GM12892 (cell line): ENCODE results near the gene GRIA2. TPM values are rescaled to one million over a fixed set of nuclear protein-coding genes. Genes with fewer than 3 reads are reported as not detected.
"Not testable (repeated sequence)": the region's sequence is repeated elsewhere in the genome, so short reads cannot be mapped to it uniquely, and the experiment has no call there.

Source experiments
- DNase-seq: peaks from one replicate; pipeline ENCODE4 v3.0.0; 2011; ENCODE audit not compliant: insufficient read length
- FAIRE-seq: peaks from 2 replicates; lab custom pipeline; 2011; peaks lifted over from hg19 to GRCh38; lab: Jason Lieb, UNC
- POLR2A ChIP-seq: IDR thresholded peaks from 2 replicates; pipeline ENCODE4 v1.6.1; 2011; ENCODE audit warnings: low read depth, low read length, control low read depth
- POLR2AphosphoS5 ChIP-seq: IDR thresholded peaks from 2 replicates; pipeline ENCODE4 v1.6.1; 2011; ENCODE audit warnings: low read depth, low read length, control low read depth
- TAF1 ChIP-seq: IDR thresholded peaks from 2 replicates; pipeline ENCODE4 v1.6.1; 2011; ENCODE audit warnings: low read depth, mild to moderate bottlenecking, control low read depth, low read length, borderline replicate concordance
- polyA plus RNA-seq: library from polyadenylated mRNA; unstranded; fragments of >200 nt; gene quantifications from one replicate; pipeline ENCODE4 v1.2.1, GENCODE V29; 2012; ENCODE audit warnings: missing spikeins, inconsistent platforms; ENCODE audit not compliant: missing spikeins

The GRIA2 gene
- not detected for polyA plus RNA-seq

GRCh38 chr4:157220371-157220881, at the start of gene GRIA2:
GRIA2 (plus strand) TSS chr4:157220728; CDS start chr4:157221043, 315 bp downstream.
- TF ChIP-seq POLR2A (no peak), TAF1 (no peak), POLR2AphosphoS5 (no peak)
- DNase-seq (no peak), FAIRE-seq (no peak)

- DNase-seq, result no peak
- no peak for FAIRE-seq
- TF ChIP-seq TAF1 (no peak), POLR2A (no peak), POLR2AphosphoS5 (no peak)
These were observed 48.5 kb upstream of the GRIA2 start for GRCh38 chr4:157172011-157172410.

GRCh38 chr4:157180268-157180667, 40.3 kb upstream of the GRIA2 start:
- not testable (repeated sequence) for FAIRE-seq, DNase-seq

GRCh38 chr4:157184300-157184699, 36.2 kb upstream of the GRIA2 start:
- DNase-seq (no peak), FAIRE-seq (no peak)
- no peak for TF ChIP-seq TAF1
- no peak for TF ChIP-seq POLR2A

GRCh38 chr4:157185363-157185762, 35.2 kb upstream of the GRIA2 start:
- DNase-seq (no peak), FAIRE-seq (no peak)
- TF ChIP-seq POLR2A (no peak), TAF1 (no peak)

- DNase-seq (no peak), FAIRE-seq (no peak)
- TF ChIP-seq POLR2A, result no peak
- no peak for TF ChIP-seq POLR2AphosphoS5
- TF ChIP-seq TAF1, result no peak
These were observed 25.2 kb upstream of the GRIA2 start for GRCh38 chr4:157195374-157195773.

- TF ChIP-seq POLR2AphosphoS5 (no peak), TAF1 (no peak), POLR2A (no peak)
- FAIRE-seq (no peak), DNase-seq (no peak)
These were observed 24.5 kb upstream of the GRIA2 start for GRCh38 chr4:157196046-157196445.

GRCh38 chr4:157204634-157205244, 15.8 kb upstream of the GRIA2 start:
- FAIRE-seq (no peak), DNase-seq (no peak)
- TF ChIP-seq POLR2A (no peak), TAF1 (no peak), POLR2AphosphoS5 (no peak)

- TF ChIP-seq TAF1 (no peak), POLR2AphosphoS5 (no peak), POLR2A (no peak)
- FAIRE-seq (no peak), DNase-seq (no peak)
These were observed 2.8 kb upstream of the GRIA2 start for GRCh38 chr4:157217708-157218107.

- no peak for TF ChIP-seq POLR2AphosphoS5
- no peak for TF ChIP-seq POLR2A
- no peak for TF ChIP-seq TAF1
- DNase-seq, result no peak
- FAIRE-seq, result no peak
These were observed 687 bp upstream of the GRIA2 start for GRCh38 chr4:157219711-157220370.

GRCh38 chr4:157221426-157221894, 932 bp downstream of the GRIA2 start:
- FAIRE-seq (no peak), DNase-seq (no peak)
- TF ChIP-seq TAF1 (no peak), POLR2AphosphoS5 (no peak), POLR2A (no peak)

GRCh38 chr4:157221895-157222770, 1.6 kb downstream of the GRIA2 start:
- FAIRE-seq (no peak), DNase-seq (no peak)
- no peak for TF ChIP-seq POLR2AphosphoS5
- TF ChIP-seq POLR2A, result no peak
- TF ChIP-seq TAF1, result no peak
